GM12878 (cell line): ENCODE measurements around the gene PROC.

Experiments
- CREB1 ChIP-seq: IDR thresholded peaks from 2 replicates; pipeline ENCODE4 v1.6.1; 2012; ENCODE audit warnings: low read depth, mild to moderate bottlenecking, inconsistent platforms
- GABPA ChIP-seq: IDR thresholded peaks from 2 replicates; pipeline ENCODE4 v1.6.1; 2014; ENCODE audit warnings: antibody characterized with exemption, low read depth, mild to moderate bottlenecking, inconsistent platforms
- JUNB ChIP-seq: IDR thresholded peaks from 2 replicates; pipeline ENCODE4 v1.6.1; 2016; ENCODE audit warnings: antibody characterized with exemption, mild to moderate bottlenecking
- TCF12 ChIP-seq: IDR thresholded peaks from 2 replicates; pipeline ENCODE4 v1.6.1; 2011; ENCODE audit warnings: low read depth, mild to moderate bottlenecking, low read length
- TF ChIP-seq, protein P1 (sequence below), 3 experiments: IDR thresholded peaks in 2 of 3; conservative IDR thresholded peaks in 1 of 3; 2 replicates each; pipeline ENCODE4 v1.5.1; 2011; ENCODE audit warnings: low read depth in 3 of 3, low read length in 3 of 3, mild to moderate bottlenecking in 3 of 3, control low read depth in 2 of 3, moderate library complexity in 2 of 3, inconsistent platforms in 1 of 3, mixed read lengths in 1 of 3; ENCODE audit not compliant: control insufficient read depth in 2 of 3, insufficient read depth in 1 of 3; ENCODE audit errors: extremely low read depth in 1 of 3

DNA sequence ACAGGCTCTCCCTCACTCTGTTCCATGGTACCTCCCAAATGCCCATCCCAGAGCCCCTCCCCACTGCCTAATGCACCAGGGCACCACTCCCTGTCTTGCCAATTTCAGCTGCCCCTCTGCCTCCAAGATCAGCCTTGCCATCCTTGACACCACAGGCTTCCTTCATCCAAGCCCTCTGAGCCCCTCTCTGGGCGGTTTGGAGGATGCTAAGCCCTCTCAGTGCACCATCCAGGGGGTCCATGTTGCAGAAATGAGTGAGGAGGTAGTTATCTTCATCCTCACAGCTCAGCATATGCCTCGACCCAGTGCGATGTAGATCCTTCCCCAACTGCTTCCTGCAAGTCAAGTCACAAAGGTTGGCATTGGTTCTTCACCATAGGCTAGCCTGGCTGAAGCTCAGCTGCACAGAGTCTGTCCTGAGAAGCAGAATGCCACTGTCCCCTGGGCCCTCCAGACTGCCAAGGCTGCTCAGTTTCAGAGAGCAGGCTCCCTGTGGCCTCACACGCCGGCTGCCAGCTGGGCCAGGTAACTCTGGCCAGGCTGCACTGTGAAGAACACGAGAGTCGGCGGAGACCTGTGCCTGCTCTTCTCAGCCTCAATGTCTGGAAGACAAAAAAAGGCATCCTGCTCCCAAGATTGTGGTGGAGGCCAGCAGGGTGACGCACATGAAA, 20.5 kb upstream of the PROC start:
- TF ChIP-seq CREB1 = no peak
- TF ChIP-seq GABPA = no peak
- TF ChIP-seq JUNB = no peak
- TF ChIP-seq, protein P1, sequence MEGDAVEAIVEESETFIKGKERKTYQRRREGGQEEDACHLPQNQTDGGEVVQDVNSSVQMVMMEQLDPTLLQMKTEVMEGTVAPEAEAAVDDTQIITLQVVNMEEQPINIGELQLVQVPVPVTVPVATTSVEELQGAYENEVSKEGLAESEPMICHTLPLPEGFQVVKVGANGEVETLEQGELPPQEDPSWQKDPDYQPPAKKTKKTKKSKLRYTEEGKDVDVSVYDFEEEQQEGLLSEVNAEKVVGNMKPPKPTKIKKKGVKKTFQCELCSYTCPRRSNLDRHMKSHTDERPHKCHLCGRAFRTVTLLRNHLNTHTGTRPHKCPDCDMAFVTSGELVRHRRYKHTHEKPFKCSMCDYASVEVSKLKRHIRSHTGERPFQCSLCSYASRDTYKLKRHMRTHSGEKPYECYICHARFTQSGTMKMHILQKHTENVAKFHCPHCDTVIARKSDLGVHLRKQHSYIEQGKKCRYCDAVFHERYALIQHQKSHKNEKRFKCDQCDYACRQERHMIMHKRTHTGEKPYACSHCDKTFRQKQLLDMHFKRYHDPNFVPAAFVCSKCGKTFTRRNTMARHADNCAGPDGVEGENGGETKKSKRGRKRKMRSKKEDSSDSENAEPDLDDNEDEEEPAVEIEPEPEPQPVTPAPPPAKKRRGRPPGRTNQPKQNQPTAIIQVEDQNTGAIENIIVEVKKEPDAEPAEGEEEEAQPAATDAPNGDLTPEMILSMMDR (IDR thresholded peaks at IDR 0.05 in 2 of 3, conservative IDR thresholded peaks at IDR 0.05 in 1 of 3; ENCODE audit: control insufficient read depth in 2 of 3, extremely low read depth in 1 of 3, insufficient read depth in 1 of 3, low read depth in 3 of 3, low read length in 3 of 3) = no peak
- no peak for TF ChIP-seq TCF12
